CD14-positive monocyte (primary cell): ENCODE measurements around the gene NGLY1. TPM values are rescaled to one million over a fixed set of nuclear protein-coding genes. Genes with fewer than 3 reads are reported as not detected.

ENCODE experiments used
- DNase-seq, 3 donors: peaks; one replicate each; pipeline ENCODE4 v3.0.0-alpha.2; 2011 to 2022
- H2AFZ ChIP-seq: 2 replicates; pipeline ENCODE4 v1.6.0; 2012; ENCODE audit warnings: mild to moderate bottlenecking, low read depth, low read length, inconsistent platforms; ENCODE audit not compliant: insufficient read depth, poor library complexity, severe bottlenecking
- H3K27ac ChIP-seq, 2 donors: 1 replicate in 1 of 2; 2 replicates in 1 of 2; pipeline ENCODE4 v1.5.1; 2012 to 2013; ENCODE audit warnings: low read length in 2 of 2, control low read depth in 1 of 2, inconsistent platforms in 1 of 2, low read depth in 1 of 2, mild to moderate bottlenecking in 1 of 2
- H3K27me3 ChIP-seq, 2 donors: one replicate each; pipeline versions ENCODE4 v1.6.0 to v1.6.1; 2011 to 2013; ENCODE audit warnings: low read length in 2 of 2; ENCODE audit not compliant: control insufficient read depth in 2 of 2, insufficient read depth in 2 of 2
- H3K36me3 ChIP-seq, 2 donors: replicated peaks in 1 of 2; 1 replicate in 1 of 2; 2 replicates in 1 of 2; pipeline versions ENCODE4 v1.5.1 to v1.6.1; 2012 to 2013; ENCODE audit warnings: low read length in 2 of 2, control low read depth in 1 of 2, inconsistent platforms in 1 of 2, mild to moderate bottlenecking in 1 of 2; ENCODE audit not compliant: insufficient read depth in 2 of 2, control insufficient read depth in 1 of 2
- H3K4me1 ChIP-seq, 2 donors: 1 replicate in 1 of 2; 2 replicates in 1 of 2; pipeline versions ENCODE4 v1.5.1 to v1.6.1; 2012 to 2013; ENCODE audit warnings: low read length in 2 of 2, control low read depth in 1 of 2, inconsistent platforms in 1 of 2, mild to moderate bottlenecking in 1 of 2, moderate library complexity in 1 of 2; ENCODE audit not compliant: insufficient read depth in 2 of 2, control insufficient read depth in 1 of 2
- H3K4me2 ChIP-seq: replicated peaks from 2 replicates; pipeline ENCODE3; 2012; ENCODE audit warnings: low read length, moderate library complexity, mild to moderate bottlenecking; ENCODE audit not compliant: poor library complexity, severe bottlenecking; ENCODE audit errors: extremely low read depth
- H3K4me3 ChIP-seq, 3 experiments: fragments of 200-600 bp in 1 of 3; sonication (generic) in 1 of 3; replicated peaks in 1 of 3; 1 replicate in 2 of 3; 2 replicates in 1 of 3; pipeline ENCODE4 v1.5.1; 2011 to 2013; ENCODE audit warnings: low read length in 3 of 3, mild to moderate bottlenecking in 3 of 3, control low read depth in 2 of 3, low read depth in 2 of 3, inconsistent platforms in 1 of 3, moderate library complexity in 1 of 3
- H3K79me2 ChIP-seq: 2 replicates; pipeline ENCODE4 v1.6.0; 2012; ENCODE audit warnings: mild to moderate bottlenecking, control low read depth, inconsistent platforms, low read length, moderate library complexity; ENCODE audit not compliant: insufficient read depth
- H3K9ac ChIP-seq: 2 replicates; pipeline ENCODE4 v1.6.0; 2017; ENCODE audit warnings: low read length, mild to moderate bottlenecking; ENCODE audit not compliant: insufficient read depth, poor library complexity, severe bottlenecking
- H3K9me3 ChIP-seq, 2 donors: replicated peaks in 1 of 2; 1 replicate in 1 of 2; 2 replicates in 1 of 2; pipeline versions ENCODE4 v1.5.1 to v1.6.1; 2012 to 2013; ENCODE audit warnings: low read length in 2 of 2, control low read depth in 1 of 2; ENCODE audit not compliant: control insufficient read depth in 1 of 2, insufficient read depth in 1 of 2
- H4K20me1 ChIP-seq: 2 replicates; pipeline ENCODE4 v1.6.0; 2012; ENCODE audit warnings: mild to moderate bottlenecking, low read length, control low read depth, moderate library complexity; ENCODE audit not compliant: insufficient read depth
- H3K27ac Mint-ChIP-seq, 7 donors: one replicate each; pipeline ENCODE4 v1.8.0; 2020; ENCODE audit warnings: mild to moderate bottlenecking in 7 of 7, mixed read lengths in 7 of 7, moderate library complexity in 6 of 7, inconsistent platforms in 2 of 7
- H3K27me3 Mint-ChIP-seq, 3 donors: one replicate each; pipeline ENCODE4 v1.8.0; 2021 to 2022; ENCODE audit warnings: low read depth in 3 of 3, mild to moderate bottlenecking in 3 of 3, mixed read lengths in 3 of 3, moderate library complexity in 3 of 3, inconsistent platforms in 1 of 3
- H3K36me3 Mint-ChIP-seq, 2 donors: one replicate each; pipeline ENCODE4 v1.8.0; 2020; ENCODE audit warnings: mixed read lengths in 2 of 2, inconsistent platforms in 1 of 2, mild to moderate bottlenecking in 1 of 2
- H3K4me1 Mint-ChIP-seq: one replicate; pipeline ENCODE4 v1.8.0; 2020; ENCODE audit warnings: mild to moderate bottlenecking, mixed read lengths
- H3K4me3 Mint-ChIP-seq, 2 donors: one replicate each; pipeline ENCODE4 v1.8.0; 2020; ENCODE audit warnings: mild to moderate bottlenecking in 2 of 2, mixed read lengths in 2 of 2, moderate library complexity in 1 of 2
- H3K9me3 Mint-ChIP-seq, 7 donors: one replicate each; pipeline ENCODE4 v1.8.0; 2020 to 2022; ENCODE audit warnings: mixed read lengths in 7 of 7, mild to moderate bottlenecking in 6 of 7, moderate library complexity in 6 of 7, inconsistent platforms in 2 of 7
- whole genome bisulfite sequencing: methylation state at CpG from one replicate; pipeline ENCODE4 v1.1.5; 2013; ENCODE audit warnings: missing lambda C conversion rate; ENCODE audit not compliant: insufficient coverage; 5-methylcytosine and 5-hydroxymethylcytosine counted together
- intact Hi-C, 2 donors: fragments of 100-400 bp; cut with micrococcal nuclease; formaldehyde crosslinking; loops; one replicate each; pipeline versions ENCODE4 v1.15.0 to v1.15.1; 2023
- polyA plus RNA-seq, 3 donors: library from polyadenylated mRNA; depleted of rRNA in 1 of 3; unstranded in 2 of 3; stranded (reverse) in 1 of 3; fragments of 300-500 nt in 2 of 3; fragments of >200 nt in 1 of 3; fragmentation: Illumina TruSeq in 2 of 3; gene quantifications; 1 replicate in 2 of 3; 2 replicates in 1 of 3; pipeline ENCODE4 v1.2.3, GENCODE V29; 2012 to 2021
- TF ChIP-seq, protein P1 (sequence below): fragments of 200-600 bp; IDR thresholded peaks from one replicate; pipeline ENCODE4 v1.8.0; 2022; ENCODE audit warnings: antibody characterized with exemption, mild to moderate bottlenecking

NGLY1 gene
- polyA plus RNA-seq, 3 donors, result 11.4 to 33.4 (median 29.6) TPM

DNA sequence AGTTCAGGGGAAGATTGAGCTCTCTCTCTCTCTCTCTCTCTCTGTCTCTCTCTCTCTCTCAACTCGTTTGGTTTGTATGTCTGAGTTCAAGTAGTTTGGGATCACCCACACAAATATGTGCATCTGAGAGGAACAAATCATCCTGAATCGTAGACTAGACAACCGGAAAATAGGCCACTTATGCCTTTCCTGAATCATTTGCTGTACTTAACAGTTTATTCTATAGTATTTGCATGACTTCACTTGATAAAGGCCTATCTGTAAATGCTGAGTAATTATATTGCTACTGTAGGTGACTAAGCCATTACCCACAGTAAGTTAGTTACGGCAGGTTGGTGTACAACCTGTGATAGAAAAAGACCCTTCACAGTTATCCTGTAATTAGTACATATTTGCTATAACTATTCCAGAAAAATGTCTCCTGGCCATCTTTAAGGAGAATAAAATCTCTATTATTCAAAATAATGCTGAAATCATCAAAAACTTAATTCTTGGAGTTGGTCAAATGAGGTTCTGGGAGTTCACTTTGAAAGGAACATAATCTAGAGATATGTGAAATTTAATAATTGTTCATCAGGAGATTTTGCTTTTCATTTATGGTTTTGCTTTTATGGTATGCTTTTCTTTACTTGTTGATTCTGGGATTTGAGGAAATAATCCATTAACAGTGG is 37.7 kb upstream of the NGLY1 start:
- no peak for DNase-seq
- H3K36me3 ChIP-seq, result no peaks in the 10 kb centered on the region
- H3K27ac Mint-ChIP-seq, result no peak overlapping the region
- TF ChIP-seq, protein P1, sequence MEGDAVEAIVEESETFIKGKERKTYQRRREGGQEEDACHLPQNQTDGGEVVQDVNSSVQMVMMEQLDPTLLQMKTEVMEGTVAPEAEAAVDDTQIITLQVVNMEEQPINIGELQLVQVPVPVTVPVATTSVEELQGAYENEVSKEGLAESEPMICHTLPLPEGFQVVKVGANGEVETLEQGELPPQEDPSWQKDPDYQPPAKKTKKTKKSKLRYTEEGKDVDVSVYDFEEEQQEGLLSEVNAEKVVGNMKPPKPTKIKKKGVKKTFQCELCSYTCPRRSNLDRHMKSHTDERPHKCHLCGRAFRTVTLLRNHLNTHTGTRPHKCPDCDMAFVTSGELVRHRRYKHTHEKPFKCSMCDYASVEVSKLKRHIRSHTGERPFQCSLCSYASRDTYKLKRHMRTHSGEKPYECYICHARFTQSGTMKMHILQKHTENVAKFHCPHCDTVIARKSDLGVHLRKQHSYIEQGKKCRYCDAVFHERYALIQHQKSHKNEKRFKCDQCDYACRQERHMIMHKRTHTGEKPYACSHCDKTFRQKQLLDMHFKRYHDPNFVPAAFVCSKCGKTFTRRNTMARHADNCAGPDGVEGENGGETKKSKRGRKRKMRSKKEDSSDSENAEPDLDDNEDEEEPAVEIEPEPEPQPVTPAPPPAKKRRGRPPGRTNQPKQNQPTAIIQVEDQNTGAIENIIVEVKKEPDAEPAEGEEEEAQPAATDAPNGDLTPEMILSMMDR, result no peak
- intact Hi-C loops, result no loop called here
- H3K27ac ChIP-seq, result no peak overlapping the region
- H3K79me2 ChIP-seq, result no peaks in the 10 kb centered on the region
- no peaks in the 10 kb centered on the region for H3K27me3 ChIP-seq
- H3K27me3 Mint-ChIP-seq, result peaks cover 0 to 2% (median 0%) of the 10 kb centered on the region in 3 donors
- H3K9me3 ChIP-seq, result no peaks in the 10 kb centered on the region
- H3K4me1 ChIP-seq, result no peaks in the 10 kb centered on the region
- WGBS, result no CpG with 5 or more reads among the region's 4 CpGs
- no peak overlapping the region for H3K9ac ChIP-seq
- no peaks in the 10 kb centered on the region for H3K36me3 Mint-ChIP-seq
- no peaks in the 10 kb centered on the region for H3K9me3 Mint-ChIP-seq
- H4K20me1 ChIP-seq, result no peaks in the 10 kb centered on the region
- H3K4me3 ChIP-seq, result no peak overlapping the region
- H3K4me2 ChIP-seq, result no peak overlapping the region
- H3K4me1 Mint-ChIP-seq, result no peaks in the 10 kb centered on the region
- no peak overlapping the region for H2AFZ ChIP-seq
- no peak overlapping the region for H3K4me3 Mint-ChIP-seq

DNA sequence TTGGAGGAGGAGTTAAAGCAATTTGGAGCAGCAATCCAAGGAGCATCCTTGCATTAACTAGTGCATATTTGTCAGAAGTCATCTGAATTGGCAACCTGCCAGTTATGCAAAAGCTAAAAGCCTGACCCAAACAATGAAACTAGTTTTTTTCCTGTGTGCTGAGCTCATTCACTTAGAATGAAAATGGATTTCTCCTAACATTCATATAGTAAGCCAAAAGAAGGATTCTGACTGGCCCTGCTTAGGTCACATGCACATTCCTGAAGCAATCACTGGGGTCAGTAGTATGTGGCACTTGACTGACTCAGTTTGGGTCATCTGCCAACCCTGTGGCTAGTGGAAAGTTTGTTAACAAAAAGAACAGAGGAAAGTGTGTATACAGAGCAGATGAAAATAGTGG is 37.1 kb upstream of the NGLY1 start:
- Histone ChIP-seq H3K4me1 (no peaks in the 10 kb centered on the region), H3K4me2 (no peak overlapping the region), H3K9me3 (no peaks in the 10 kb centered on the region), H3K27me3 (no peaks in the 10 kb centered on the region), H3K36me3 (no peaks in the 10 kb centered on the region), H2AFZ (no peak overlapping the region), H4K20me1 (no peaks in the 10 kb centered on the region), H3K9ac (no peak overlapping the region), H3K79me2 (no peaks in the 10 kb centered on the region), H3K27ac (no peak overlapping the region), H3K4me3 (no peak overlapping the region)
- no peaks in the 10 kb centered on the region for H3K4me1 Mint-ChIP-seq
- TF ChIP-seq, protein P1, result no peak
- no peaks in the 10 kb centered on the region for H3K36me3 Mint-ChIP-seq
- DNase-seq, result peak in 1 of 3 donors; percentile 14
- no peak overlapping the region for H3K4me3 Mint-ChIP-seq
- peaks cover 0 to 3% (median 0%) of the 10 kb centered on the region in 3 donors for H3K27me3 Mint-ChIP-seq
- H3K27ac Mint-ChIP-seq, result no peak overlapping the region
- no peaks in the 10 kb centered on the region for H3K9me3 Mint-ChIP-seq
- intact Hi-C loops, result no loop called here
